Thyroid gland (tissue), 4 donors: ENCODE results near the gene PIF1. TPM values are rescaled to one million over a fixed set of nuclear protein-coding genes. Genes with fewer than 3 reads are reported as not detected.
A peak's percentile ranks its signal among the peaks of the same experiment; 100 is the strongest.

Experiments used
- DNase-seq, 2 donors: peaks; one replicate each; pipeline ENCODE4 v3.0.0-alpha.2; 2019
- H3K27ac ChIP-seq, 3 donors: fragments of 200-600 bp; sonication (generic); 1 replicate in 2 of 3; 2 replicates in 1 of 3; pipeline ENCODE4 v1.5.1; 2016 to 2019; ENCODE audit warnings: mild to moderate bottlenecking in 1 of 3, moderate library complexity in 1 of 3
- H3K27me3 ChIP-seq: fragments of 200-600 bp; sonication (generic); one replicate; pipeline ENCODE4 v1.5.1; 2019
- H3K36me3 ChIP-seq, 2 donors: fragments of 200-600 bp; sonication (generic); one replicate each; pipeline ENCODE4 v1.5.1; 2016 to 2019
- H3K4me1 ChIP-seq, 2 donors: fragments of 200-600 bp; sonication (generic); one replicate each; pipeline ENCODE4 v1.5.1; 2017 to 2019
- H3K4me3 ChIP-seq, 3 donors: fragments of 200-600 bp; sonication (generic); replicated peaks in 1 of 3; 1 replicate in 2 of 3; 2 replicates in 1 of 3; pipeline ENCODE4 v1.5.1; 2016; ENCODE audit warnings: mild to moderate bottlenecking in 1 of 3
- H3K9me3 ChIP-seq: fragments of 200-600 bp; sonication (generic); one replicate; pipeline ENCODE4 v1.5.1; 2017
- POLR2A ChIP-seq, 2 donors: fragments of 450-650 bp; IDR thresholded peaks; one replicate each; pipeline ENCODE4 v1.6.1; 2017; ENCODE audit warnings: antibody characterized with exemption in 2 of 2, mild to moderate bottlenecking in 2 of 2, moderate library complexity in 1 of 2
- whole genome bisulfite sequencing, 2 donors: methylation state at CpG; one replicate each; pipeline ENCODE4 v1.1.5; 2017; 5-methylcytosine and 5-hydroxymethylcytosine counted together
- intact Hi-C: fragments of 100-400 bp; cut with DNase I; formaldehyde crosslinking; loops from one replicate; pipeline ENCODE4 v1.15.1; 2023
- total RNA-seq, 4 donors: library from RNA; depleted of rRNA; stranded (reverse); fragments of >200 nt; gene quantifications; one replicate each; pipeline ENCODE4 v1.2.3, GENCODE V29; 2016
- TF ChIP-seq, protein P1 (sequence below), 6 experiments: fragments of 200-600 bp in 3 of 6; fragments of 450-650 bp in 3 of 6; sonication (generic) in 3 of 6; IDR thresholded peaks; one replicate each; pipeline ENCODE4 v1.5.1; 2016 to 2019; ENCODE audit warnings: antibody characterized with exemption in 6 of 6, mild to moderate bottlenecking in 2 of 6, inconsistent platforms in 1 of 6, moderate library complexity in 1 of 6

PIF1 gene
- total RNA-seq, 4 donors from 2014 or later: 0.33 to 1.1 (median 0.54) TPM; not detected in 1

DNA sequence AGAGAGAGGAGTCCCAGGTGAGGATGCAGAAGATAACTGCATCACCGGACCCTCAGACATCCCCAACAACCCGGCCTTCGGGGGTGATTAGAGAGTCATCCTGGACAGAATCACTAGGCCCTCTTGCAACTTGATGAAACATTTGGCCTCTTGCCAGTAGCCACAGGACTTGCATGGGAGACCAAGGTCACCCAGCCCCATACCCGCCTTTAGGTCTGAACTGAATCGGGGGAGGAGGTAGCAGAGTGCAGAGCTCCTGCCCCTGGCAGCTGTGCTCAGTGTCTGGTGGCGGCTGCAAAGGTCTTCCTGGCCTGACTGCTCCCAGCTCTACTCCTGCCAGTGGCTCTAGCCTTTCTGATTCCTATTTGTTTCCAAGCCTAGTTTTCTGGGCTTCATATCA, 12.4 kb downstream of the PIF1 start:
- TF ChIP-seq, protein P1, sequence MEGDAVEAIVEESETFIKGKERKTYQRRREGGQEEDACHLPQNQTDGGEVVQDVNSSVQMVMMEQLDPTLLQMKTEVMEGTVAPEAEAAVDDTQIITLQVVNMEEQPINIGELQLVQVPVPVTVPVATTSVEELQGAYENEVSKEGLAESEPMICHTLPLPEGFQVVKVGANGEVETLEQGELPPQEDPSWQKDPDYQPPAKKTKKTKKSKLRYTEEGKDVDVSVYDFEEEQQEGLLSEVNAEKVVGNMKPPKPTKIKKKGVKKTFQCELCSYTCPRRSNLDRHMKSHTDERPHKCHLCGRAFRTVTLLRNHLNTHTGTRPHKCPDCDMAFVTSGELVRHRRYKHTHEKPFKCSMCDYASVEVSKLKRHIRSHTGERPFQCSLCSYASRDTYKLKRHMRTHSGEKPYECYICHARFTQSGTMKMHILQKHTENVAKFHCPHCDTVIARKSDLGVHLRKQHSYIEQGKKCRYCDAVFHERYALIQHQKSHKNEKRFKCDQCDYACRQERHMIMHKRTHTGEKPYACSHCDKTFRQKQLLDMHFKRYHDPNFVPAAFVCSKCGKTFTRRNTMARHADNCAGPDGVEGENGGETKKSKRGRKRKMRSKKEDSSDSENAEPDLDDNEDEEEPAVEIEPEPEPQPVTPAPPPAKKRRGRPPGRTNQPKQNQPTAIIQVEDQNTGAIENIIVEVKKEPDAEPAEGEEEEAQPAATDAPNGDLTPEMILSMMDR (IDR thresholded peaks at IDR 0.05): no peak
- no peak for TF ChIP-seq POLR2A (IDR thresholded peaks at IDR 0.05)
- Histone ChIP-seq H3K36me3 (no peaks in the 10 kb centered on the region), H3K4me1 (no peaks in the 10 kb centered on the region), H3K27ac (no peak overlapping the region), H3K4me3 (no peak overlapping the region), H3K9me3 (no peaks in the 10 kb centered on the region), H3K27me3 (no peaks in the 10 kb centered on the region)
- intact Hi-C loops: no loop called here
- 83 to 88% methylated on average over 6 of the region's 6 CpGs for WGBS, 2 donors
- DNase-seq: no peak

DNA sequence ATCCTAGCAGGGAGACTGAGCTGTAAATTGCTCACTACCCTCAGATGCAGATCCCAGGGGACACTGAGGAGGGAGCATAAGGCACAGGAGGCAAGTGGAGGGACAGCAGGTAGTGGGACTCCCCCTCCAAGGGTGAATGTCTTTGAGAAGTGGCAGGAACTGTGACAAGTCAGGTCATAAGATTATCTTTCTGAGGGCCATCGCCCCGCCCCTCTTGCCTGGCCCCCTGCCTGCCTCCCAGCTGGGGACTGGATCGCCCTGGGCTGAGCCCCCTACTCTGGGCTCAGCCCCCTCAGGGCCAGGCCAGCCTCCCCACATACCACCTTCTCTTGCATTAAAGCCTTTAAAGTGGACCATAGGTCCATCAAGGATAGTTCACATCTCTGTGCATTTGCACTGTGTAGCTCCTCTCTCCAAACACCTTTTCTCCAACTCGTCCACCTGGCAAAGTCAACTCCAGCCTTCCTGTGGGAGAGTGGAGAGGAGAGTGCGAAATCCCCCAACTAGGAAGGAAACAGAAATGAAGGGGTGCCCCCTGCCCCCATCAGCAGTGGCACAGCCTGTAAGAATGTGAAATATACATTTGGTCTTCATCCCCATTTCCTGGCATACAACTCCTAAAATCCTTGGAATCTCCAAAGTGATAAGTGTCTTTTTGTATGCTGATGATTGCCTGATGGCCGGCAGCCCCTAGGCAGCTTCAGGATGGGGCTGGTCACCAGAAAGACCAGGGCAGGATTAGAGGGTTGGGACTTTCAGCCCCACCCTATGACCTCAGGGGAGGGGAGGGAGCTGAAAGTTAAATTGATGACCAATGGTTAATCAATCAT, 14.7 kb downstream of the PIF1 start:
- H3K27ac ChIP-seq: no peak overlapping the region
- H3K4me1 ChIP-seq: no peaks in the 10 kb centered on the region

DNA sequence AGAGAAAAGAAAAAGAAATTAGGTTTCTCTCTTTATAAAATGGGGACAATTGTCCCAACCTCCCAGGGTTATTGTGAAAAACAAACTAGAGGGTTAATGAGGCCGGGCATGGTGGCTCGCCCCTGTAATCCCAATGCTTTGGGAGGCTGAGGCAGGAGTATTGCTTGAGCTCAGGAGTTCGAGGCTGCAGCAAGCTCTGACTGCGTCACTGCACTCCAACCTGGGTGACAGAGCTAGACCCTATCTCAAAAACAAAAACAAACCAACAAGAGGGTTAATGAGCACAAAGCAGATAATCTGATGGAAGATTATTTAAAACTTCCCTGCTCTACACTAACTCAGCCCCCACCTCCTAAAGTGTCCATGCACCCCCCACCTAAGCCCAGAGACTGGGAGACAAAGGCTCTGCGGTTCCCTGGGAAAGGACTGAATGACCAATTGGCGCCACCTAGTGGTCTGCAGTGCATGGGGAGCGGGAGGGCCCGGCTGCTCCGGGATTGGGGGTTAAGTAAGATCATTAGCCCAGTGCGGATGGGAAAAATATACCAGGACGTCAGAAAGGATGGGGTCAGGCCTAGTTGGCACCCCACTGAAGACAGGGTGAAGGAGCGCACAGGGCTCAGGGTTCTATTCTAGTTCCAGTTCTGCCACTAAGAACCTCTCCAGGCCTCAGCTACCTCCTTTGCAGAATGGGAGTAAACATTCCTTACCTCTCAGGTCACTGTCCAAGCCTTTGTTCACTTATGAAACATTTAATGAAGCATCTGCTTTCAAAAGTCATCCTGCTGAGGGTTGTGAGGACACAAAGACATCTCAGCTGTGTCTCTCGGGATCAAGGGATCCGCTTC, 15.6 kb downstream of the PIF1 start:
- intact Hi-C loops: loop anchor here (2.0 to 5.0 kb wide), 2 partner anchors 79 to 123 kb away; no protein-coding TSS in a partner anchor
- no peaks in the 10 kb centered on the region for H3K36me3 ChIP-seq
- H3K27me3 ChIP-seq: no peaks in the 10 kb centered on the region
- DNase-seq: peak; percentile 77 to 85
- no peaks in the 10 kb centered on the region for H3K9me3 ChIP-seq
- H3K4me3 ChIP-seq: no peak overlapping the region
- 30 to 31% methylated on average over 13 to 14 of the region's 14 CpGs for WGBS, 2 donors
- TF ChIP-seq, protein P1 (IDR thresholded peaks at IDR 0.05): peak; percentile 66 to 94 (median 90)
- no peak for TF ChIP-seq POLR2A (IDR thresholded peaks at IDR 0.05)
- no peak overlapping the region for H3K27ac ChIP-seq
- no peaks in the 10 kb centered on the region for H3K4me1 ChIP-seq

More for the DNA sequence above, 14.7 kb downstream of the PIF1 start:
- H3K9me3 ChIP-seq: no peaks in the 10 kb centered on the region
- DNase-seq: no peak
- no peak overlapping the region for H3K4me3 ChIP-seq
- no peak for TF ChIP-seq POLR2A (IDR thresholded peaks at IDR 0.05)
- TF ChIP-seq, protein P1 (IDR thresholded peaks at IDR 0.05): no peak
- WGBS, 2 donors: 70 to 81% methylated on average over 5 to 6 of the region's 6 CpGs
- intact Hi-C loops: loop anchor here (2.0 kb wide), 1 partner anchor 80 kb away; no protein-coding TSS in a partner anchor
- H3K36me3 ChIP-seq: no peaks in the 10 kb centered on the region
- no peaks in the 10 kb centered on the region for H3K27me3 ChIP-seq

DNA sequence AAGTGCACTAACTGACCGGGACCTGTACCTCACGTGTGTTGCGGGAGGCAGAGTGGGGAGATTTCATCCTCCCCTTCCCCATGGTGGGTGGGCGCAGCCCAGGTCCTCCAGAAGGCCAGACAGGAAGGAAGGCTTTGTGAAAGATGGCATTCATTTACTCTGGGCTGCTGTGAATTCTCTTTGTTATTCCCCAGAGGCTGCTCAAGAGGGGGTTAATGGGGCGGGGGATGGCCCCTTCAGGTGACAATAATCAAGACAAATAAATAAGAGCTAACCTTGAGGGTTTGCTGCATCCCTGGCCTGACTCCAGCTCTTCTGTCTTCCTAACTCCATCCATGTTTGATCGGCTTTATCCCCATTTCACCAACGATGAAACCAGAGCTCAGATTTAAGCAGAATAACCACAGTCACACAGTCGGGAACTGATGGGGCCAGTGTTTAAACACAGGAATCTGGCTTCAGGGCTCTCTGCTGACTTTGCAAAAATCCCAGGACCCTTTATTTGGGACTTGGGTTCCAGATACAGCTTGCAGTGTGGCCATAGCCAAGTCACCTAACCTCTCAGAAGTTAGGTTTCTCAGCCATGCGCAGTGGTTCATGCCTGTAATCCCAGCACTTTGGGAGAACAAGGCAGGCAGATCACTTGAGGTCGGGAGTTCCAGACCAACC, 16.5 kb downstream of the PIF1 start:
- no peak for TF ChIP-seq POLR2A (IDR thresholded peaks at IDR 0.05)
- TF ChIP-seq, protein P1 (IDR thresholded peaks at IDR 0.05): no peak
- WGBS, 2 donors: 71 to 74% methylated on average over 10 of the region's 10 CpGs
- no peak overlapping the region for H3K27ac ChIP-seq

More for the DNA sequence above, 16.5 kb downstream of the PIF1 start:
- Histone ChIP-seq H3K4me1 (no peaks in the 10 kb centered on the region), H3K36me3 (no peaks in the 10 kb centered on the region), H3K9me3 (no peaks in the 10 kb centered on the region), H3K27me3 (no peaks in the 10 kb centered on the region), H3K4me3 (no peak overlapping the region)
- intact Hi-C loops: loop anchor here (5.0 kb wide), 1 partner anchor 122 kb away; no protein-coding TSS in a partner anchor
- DNase-seq: no peak
